ACC112 (cell line): Measurements from ENCODE around the gene TUBGCP2.

Experiments
- H2AFZ ChIP-seq: fragments of 200-600 bp; sonication (generic); one replicate; pipeline ENCODE4 v1.6.0; 2017; ENCODE audit warnings: antibody characterized with exemption, low read length; ENCODE audit not compliant: unreplicated experiment
- H3K27ac ChIP-seq: fragments of 200-600 bp; sonication (generic); 2 replicates; pipeline ENCODE4 v1.5.1; 2014; ENCODE audit warnings: low read depth, mild to moderate bottlenecking, antibody characterized with exemption, low read length, moderate library complexity
- H3K27me3 ChIP-seq: fragments of 200-600 bp; sonication (generic); 2 replicates; pipeline ENCODE4 v1.6.1; 2014; ENCODE audit warnings: mild to moderate bottlenecking, antibody characterized with exemption, low read length, moderate library complexity, mixed read lengths; ENCODE audit not compliant: insufficient read depth
- H3K36me3 ChIP-seq: fragments of 200-600 bp; sonication (generic); 2 replicates; pipeline ENCODE4 v1.6.1; 2016; ENCODE audit warnings: mild to moderate bottlenecking, antibody characterized with exemption, low read length, moderate library complexity, mixed read lengths; ENCODE audit not compliant: insufficient read depth
- H3K4me1 ChIP-seq: fragments of 200-600 bp; sonication (generic); one replicate; pipeline ENCODE4 v1.6.1; 2016; ENCODE audit warnings: low read length, mixed read lengths; ENCODE audit not compliant: insufficient read depth, unreplicated experiment, control insufficient read depth
- H3K4me3 ChIP-seq: fragments of 200-600 bp; sonication (generic); 2 replicates; pipeline ENCODE4 v1.5.1; 2014; ENCODE audit warnings: mild to moderate bottlenecking, low read depth, low read length
- H3K79me2 ChIP-seq: fragments of 200-600 bp; sonication (generic); one replicate; pipeline ENCODE4 v1.6.0; 2016; ENCODE audit warnings: low read length; ENCODE audit not compliant: control insufficient read depth, unreplicated experiment, insufficient read depth

The TUBGCP2 gene

DNA sequence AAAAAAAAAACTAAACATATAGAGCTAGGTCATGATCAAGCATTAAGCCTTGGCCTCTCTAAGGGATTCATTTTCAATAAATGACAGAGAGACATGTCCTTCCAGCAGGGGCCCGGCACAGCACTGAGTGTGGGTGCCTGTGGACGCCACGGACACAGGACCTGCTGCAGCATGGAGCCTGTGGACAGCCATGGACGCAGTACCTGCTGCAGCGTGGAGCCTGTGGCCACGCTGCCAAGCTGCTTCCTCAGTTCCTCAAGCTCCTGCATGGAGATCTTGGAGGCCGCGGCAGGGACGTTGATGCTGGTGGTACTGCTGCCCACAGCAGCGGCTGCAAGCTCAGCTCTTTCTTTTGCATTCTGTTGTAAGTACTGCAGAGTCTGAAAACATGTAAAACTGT is 9.4 kb downstream of the TUBGCP2 start:
- peaks cover 17% of the 10 kb centered on the region for H3K79me2 ChIP-seq
- H3K27ac ChIP-seq: no peak overlapping the region
- no peak overlapping the region for H3K4me3 ChIP-seq
- H3K27me3 ChIP-seq: no peaks in the 10 kb centered on the region
- no peak overlapping the region for H2AFZ ChIP-seq
- peaks cover 4% of the 10 kb centered on the region for H3K4me1 ChIP-seq
- H3K36me3 ChIP-seq: peaks cover 27% of the 10 kb centered on the region; the same call in 1 of the 2 replicates

DNA sequence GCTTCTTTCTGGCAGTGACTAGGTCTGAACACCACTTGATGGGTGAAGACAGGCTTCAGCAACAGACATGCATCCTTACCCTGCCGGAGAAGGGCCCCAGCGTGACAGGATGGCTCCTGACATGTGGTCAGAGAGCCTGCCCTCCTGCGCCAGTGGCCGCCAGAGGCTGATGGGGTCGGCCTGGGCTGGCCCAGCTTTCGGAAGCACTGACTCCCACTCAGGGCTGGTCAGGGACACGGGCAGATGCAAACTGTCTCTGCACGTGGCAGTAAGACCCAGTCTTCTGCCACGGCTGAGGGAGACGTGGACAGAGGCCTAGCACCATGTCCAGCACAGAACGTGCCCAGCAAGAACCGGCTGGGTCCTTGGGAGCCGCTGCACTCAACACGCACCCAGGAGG is 10.2 kb downstream of the TUBGCP2 start:
- Histone ChIP-seq H3K36me3 (peaks cover 27% of the 10 kb centered on the region; the same call in 1 of the 2 replicates), H3K4me1 (peaks cover 11% of the 10 kb centered on the region)

DNA sequence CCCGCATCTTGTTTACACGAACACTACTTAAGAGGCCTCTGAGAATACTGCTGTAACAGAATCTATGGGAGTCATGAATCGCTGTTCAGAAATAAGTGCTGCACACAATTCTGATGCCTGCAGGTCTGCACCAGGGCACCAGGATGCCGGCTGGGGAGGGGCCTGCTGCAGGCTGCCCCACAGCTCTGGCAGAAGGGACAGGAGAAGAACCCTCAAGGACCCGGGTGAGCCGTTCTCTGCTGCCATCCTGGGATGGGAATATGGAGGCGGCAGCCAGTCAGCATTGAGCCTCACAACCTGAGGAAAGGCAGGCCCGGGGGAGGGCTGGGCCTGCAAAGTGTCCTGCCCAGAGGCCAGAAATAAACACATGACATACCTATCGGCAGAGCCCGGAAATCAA is 11.2 kb downstream of the TUBGCP2 start:
- no peak overlapping the region for H3K4me3 ChIP-seq
- H3K36me3 ChIP-seq: peaks cover 27% of the 10 kb centered on the region; the same call in 1 of the 2 replicates
- H3K79me2 ChIP-seq: no peaks in the 10 kb centered on the region
- no peak overlapping the region for H2AFZ ChIP-seq
- peaks cover 19% of the 10 kb centered on the region for H3K4me1 ChIP-seq
- no peaks in the 10 kb centered on the region for H3K27me3 ChIP-seq
- no peak overlapping the region for H3K27ac ChIP-seq

More for the DNA sequence above, 10.2 kb downstream of the TUBGCP2 start:
- H3K4me3 ChIP-seq: no peak overlapping the region
- no peak overlapping the region for H2AFZ ChIP-seq
- H3K27me3 ChIP-seq: no peaks in the 10 kb centered on the region
- H3K27ac ChIP-seq: no peak overlapping the region
- peaks cover 9% of the 10 kb centered on the region for H3K79me2 ChIP-seq

DNA sequence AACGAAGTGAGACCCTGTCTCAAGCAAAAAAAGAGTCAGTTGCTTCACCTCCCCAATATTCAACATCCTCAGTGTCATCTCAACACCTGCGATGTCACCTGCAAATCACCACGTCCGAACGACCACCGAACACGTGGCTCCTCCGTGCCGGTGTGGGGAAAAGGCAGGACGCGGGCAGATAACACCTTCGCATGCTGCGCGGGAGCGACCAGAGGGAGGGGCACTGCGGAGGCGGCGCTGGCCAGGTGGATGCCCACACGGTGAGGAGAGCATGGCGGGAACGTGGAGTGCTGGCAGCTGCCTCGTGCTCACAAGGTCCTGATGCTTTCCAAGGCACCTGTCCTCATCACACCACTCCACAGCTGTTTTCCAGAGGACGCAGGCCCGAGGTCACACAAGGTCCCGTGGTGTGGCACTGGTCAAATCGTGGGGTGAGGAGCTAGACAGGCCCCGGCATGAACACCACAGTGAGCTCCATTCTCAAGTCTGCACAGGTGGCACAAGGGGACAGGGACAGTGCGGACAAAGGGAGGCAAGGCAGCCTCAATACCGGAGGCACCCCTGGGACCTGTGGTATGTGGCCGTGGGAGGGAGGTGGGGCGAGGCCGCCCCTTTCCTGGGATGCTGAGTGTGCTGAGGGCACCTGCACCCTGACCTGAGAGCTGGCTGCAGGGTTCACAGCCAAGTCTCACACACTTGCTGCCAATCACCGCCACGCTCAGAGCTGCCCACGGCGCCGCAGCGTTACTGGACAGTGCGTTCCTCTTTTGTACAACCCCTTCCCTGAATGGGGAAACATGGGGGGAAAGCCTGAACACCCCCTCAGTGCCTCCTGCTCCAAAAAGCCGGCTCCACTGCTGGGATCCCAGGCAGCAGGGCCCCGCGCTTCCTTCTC is 13.0 kb downstream of the TUBGCP2 start:
- Histone ChIP-seq H2AFZ (no peak overlapping the region), H3K27ac (no peak overlapping the region), H3K36me3 (peaks cover 27% of the 10 kb centered on the region), H3K79me2 (no peaks in the 10 kb centered on the region), H3K4me1 (peaks cover 21% of the 10 kb centered on the region), H3K27me3 (no peaks in the 10 kb centered on the region), H3K4me3 (no peak overlapping the region)

DNA sequence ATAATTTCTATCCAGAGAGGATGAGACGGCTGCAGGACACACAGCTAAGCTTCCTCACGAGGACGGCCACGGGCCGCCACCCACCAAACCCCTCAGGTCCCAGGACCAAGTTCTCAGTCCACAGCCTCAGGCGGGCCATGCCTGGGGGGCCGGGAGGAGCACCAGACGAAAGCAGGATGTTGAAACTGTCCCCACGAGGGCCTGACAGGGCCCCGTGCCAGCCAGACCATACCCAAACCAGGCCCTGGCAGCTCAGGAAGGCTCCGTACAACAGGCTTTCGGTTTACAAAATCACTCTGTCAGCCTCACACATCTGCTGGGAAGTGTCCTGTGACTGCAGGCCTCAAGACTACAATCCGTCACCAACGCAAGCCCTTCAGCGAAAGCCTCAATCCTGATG is 14.5 kb downstream of the TUBGCP2 start:
- H3K4me1 ChIP-seq: peaks cover 21% of the 10 kb centered on the region
- no peak overlapping the region for H2AFZ ChIP-seq
- H3K79me2 ChIP-seq: no peaks in the 10 kb centered on the region
- H3K27me3 ChIP-seq: no peaks in the 10 kb centered on the region
- H3K36me3 ChIP-seq: peaks cover 24% of the 10 kb centered on the region
- peak overlapping the region; percentile 39 for H3K27ac ChIP-seq
- H3K4me3 ChIP-seq: no peak overlapping the region

DNA sequence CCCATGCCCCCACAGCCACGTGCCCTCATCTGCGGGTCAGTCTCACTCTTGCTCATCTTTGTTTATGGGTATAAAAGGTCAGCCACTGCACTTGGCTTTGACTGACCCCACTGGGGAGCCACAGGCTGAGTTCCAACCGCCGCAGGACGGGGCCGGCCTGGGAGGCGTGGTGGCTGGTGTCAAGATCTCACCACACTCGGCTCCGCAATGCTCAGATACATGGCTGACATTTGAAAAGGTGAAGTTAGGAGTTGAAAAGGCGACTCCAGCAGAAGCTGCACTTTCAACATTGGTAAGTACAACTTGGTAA is 14.9 kb downstream of the TUBGCP2 start:
- H3K79me2 ChIP-seq: no peaks in the 10 kb centered on the region
- peaks cover 21% of the 10 kb centered on the region for H3K4me1 ChIP-seq
- H3K4me3 ChIP-seq: no peak overlapping the region
- H3K36me3 ChIP-seq: peaks cover 23% of the 10 kb centered on the region
- no peaks in the 10 kb centered on the region for H3K27me3 ChIP-seq
- peak overlapping the region; percentile 39; the same call in 1 of the 2 replicates for H3K27ac ChIP-seq
- H2AFZ ChIP-seq: no peak overlapping the region

DNA sequence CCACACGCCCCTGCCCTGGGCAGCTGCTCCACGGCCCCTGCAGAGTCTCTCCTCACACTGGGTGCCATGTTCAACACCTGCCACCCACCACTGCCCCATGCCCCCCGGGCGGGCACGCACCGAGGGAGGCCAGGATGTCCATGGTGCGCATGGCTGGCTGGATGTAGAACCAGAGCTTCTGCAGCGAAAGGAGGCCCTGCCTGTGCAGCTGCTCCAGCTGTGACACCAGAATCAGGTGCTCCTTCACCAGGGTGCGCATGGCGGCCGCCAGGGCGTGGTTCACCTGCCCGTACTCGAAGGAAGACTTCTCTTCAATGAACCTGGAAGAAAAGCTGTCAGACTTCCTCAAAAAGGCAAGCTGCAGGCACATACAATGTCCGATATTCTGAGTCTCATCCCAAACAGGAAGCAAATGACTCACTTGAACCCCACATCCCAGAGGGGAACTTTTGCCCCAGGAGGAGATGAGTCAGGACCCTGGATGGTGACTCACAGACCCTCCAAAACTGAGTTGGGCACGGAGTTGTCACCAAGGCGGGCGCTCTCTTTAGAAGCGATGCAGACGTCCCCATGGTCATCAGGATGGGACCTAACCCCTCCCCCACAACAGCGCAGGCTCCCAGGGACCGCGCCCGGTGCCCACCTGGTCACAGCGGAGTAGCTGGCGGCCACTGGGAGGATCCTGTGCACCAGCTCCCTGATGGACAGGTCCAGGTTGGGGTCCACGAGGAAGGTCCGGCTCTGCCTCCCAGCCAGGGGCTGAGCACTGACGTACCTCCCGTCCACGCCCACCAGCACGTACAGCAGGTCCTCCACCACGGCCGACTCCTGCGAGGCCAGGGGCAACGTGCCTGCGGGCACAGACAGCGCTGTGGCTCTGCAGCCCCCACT is 15.5 kb downstream of the TUBGCP2 start:
- H3K4me1 ChIP-seq: peaks cover 21% of the 10 kb centered on the region
- H3K4me3 ChIP-seq: peak overlapping the region; percentile 51
- no peak overlapping the region for H2AFZ ChIP-seq
- peaks cover 23% of the 10 kb centered on the region for H3K36me3 ChIP-seq
- H3K27me3 ChIP-seq: no peaks in the 10 kb centered on the region
- H3K79me2 ChIP-seq: no peaks in the 10 kb centered on the region
- H3K27ac ChIP-seq: peak overlapping the region; percentile 12; the same call in 1 of the 2 replicates

DNA sequence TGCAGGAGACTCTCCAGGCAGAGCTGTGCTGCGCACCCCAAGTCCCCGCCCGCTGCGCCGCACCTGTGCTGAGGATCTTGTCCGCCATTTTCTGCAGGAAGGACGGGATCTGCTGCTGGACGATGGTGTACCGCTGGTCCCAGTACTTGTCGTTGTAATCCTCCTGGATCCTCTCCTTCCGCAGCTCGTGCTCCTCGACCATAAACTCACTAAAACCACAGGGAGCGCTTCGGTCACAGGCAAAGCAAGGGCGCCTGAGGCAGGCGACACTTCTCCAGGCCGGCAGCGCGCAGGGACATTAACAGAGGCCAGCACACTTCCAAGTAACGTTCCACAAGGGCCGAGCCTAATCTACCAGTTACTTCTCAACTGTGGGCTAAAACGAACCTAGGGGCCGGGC is 18.9 kb downstream of the TUBGCP2 start:
- H3K36me3 ChIP-seq: peaks cover 24% of the 10 kb centered on the region

DNA sequence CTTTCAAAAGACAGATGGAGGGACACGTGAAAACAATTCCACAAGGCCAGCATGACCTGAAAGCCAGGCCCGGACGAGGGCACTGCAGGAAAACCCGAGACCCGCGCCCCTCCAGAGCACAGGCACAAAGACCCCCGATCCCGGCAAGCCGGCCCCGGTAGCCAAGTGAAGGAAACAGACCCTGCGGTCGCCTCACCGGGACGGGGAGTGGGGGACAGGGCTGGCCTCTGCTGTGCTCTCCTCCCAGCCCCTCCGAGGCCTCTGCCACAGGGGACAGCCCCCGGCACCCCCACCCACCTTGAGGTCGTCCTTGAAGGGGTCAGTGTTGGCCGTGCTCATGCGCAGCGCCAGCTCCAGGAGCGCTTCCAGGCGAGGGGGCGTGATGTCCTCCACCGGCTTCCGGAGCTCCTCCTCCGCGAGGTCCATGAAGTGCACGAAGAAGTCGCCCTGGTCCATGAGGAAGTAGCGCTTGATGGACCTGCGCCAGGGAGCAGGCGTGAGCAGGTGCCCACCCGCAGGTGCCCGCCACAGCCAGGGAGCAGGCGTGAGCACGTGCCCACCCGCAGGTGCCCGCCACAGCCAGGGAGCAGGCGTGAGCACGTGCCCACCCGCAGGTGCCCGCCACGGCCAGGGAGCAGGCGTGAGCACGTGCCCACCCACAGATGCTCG is 20.7 kb downstream of the TUBGCP2 start:
- no peak overlapping the region for H2AFZ ChIP-seq
- no peak overlapping the region for H3K27ac ChIP-seq
- H3K4me3 ChIP-seq: no peak overlapping the region
- peaks cover 6% of the 10 kb centered on the region for H3K4me1 ChIP-seq
- no peaks in the 10 kb centered on the region for H3K27me3 ChIP-seq
- no peaks in the 10 kb centered on the region for H3K79me2 ChIP-seq
- H3K36me3 ChIP-seq: peaks cover 26% of the 10 kb centered on the region

More for the DNA sequence above, 18.9 kb downstream of the TUBGCP2 start:
- H3K4me3 ChIP-seq: no peak overlapping the region
- peaks cover 21% of the 10 kb centered on the region for H3K4me1 ChIP-seq
- H3K27ac ChIP-seq: no peak overlapping the region
- H3K79me2 ChIP-seq: no peaks in the 10 kb centered on the region
- H2AFZ ChIP-seq: no peak overlapping the region
- no peaks in the 10 kb centered on the region for H3K27me3 ChIP-seq

DNA sequence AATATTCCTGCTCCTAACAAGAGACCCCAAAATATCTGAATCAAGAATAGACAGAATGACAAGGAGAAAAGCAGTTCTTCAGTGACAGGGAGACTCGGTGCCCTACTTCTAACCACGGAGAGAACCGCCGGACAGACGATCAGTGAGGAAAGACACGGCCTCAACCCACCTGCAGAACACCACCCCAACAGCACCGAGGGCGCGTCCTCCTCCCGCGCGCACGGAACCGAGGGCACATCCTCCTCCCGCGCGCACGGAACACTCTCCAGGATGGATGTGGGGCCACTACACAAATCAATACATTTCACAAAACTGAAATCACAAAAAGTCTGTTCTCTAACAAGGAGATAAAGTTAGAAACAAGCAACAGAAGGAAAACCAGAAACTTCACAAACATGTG is 22.3 kb downstream of the TUBGCP2 start:
- Histone ChIP-seq H3K36me3 (peaks cover 26% of the 10 kb centered on the region), H3K27me3 (no peaks in the 10 kb centered on the region), H2AFZ (no peak overlapping the region), H3K27ac (no peak overlapping the region), H3K4me3 (no peak overlapping the region), H3K4me1 (no peaks in the 10 kb centered on the region), H3K79me2 (no peaks in the 10 kb centered on the region)
